K562 (cell line): ENCODE results near the gene URM1. TPM values are rescaled to one million over a fixed set of nuclear protein-coding genes. Genes with fewer than 3 reads are reported as not detected.

ENCODE experiments used
- CCNT2 ChIP-seq: IDR thresholded peaks from 2 replicates; pipeline ENCODE4 v1.6.1; 2011; ENCODE audit warnings: borderline replicate concordance, low read depth, mild to moderate bottlenecking, moderate library complexity, mixed read lengths, low read length; ENCODE audit not compliant: insufficient read length; ENCODE audit errors: extremely low read depth
- FOXJ2 ChIP-seq: fragments of 200-800 bp; sonication (Bioruptor generic); IDR thresholded peaks from 2 replicates; pipeline ENCODE4 v1.6.1; 2016; ENCODE audit warnings: missing genetic modification characterization, missing compliant biosample characterization
- GATAD2B ChIP-seq: fragments of 450-650 bp; IDR thresholded peaks from 2 replicates; pipeline ENCODE4 v1.6.1; 2017; ENCODE audit warnings: mild to moderate bottlenecking, borderline replicate concordance
- HDAC8 ChIP-seq: fragments of 450-650 bp; IDR thresholded peaks from 2 replicates; pipeline ENCODE4 v1.6.1; 2016; ENCODE audit warnings: mild to moderate bottlenecking, missing genetic modification characterization, moderate library complexity, missing compliant biosample characterization
- HOXB6 ChIP-seq: fragments of 250-450 bp; sonication (Bioruptor Pico); IDR thresholded peaks from 2 replicates; pipeline ENCODE4 v1.5.1; 2022; ENCODE audit warnings: mild to moderate bottlenecking, borderline replicate concordance
- KAT7 ChIP-seq: sonication (generic); formaldehyde crosslinking; IDR thresholded peaks from 2 replicates; pipeline ENCODE4 v1.8.0; 2022; ENCODE audit warnings: missing genetic modification reagents, mild to moderate bottlenecking, borderline replicate concordance
- KHSRP ChIP-seq: fragments of 450-650 bp; IDR thresholded peaks from 2 replicates; pipeline ENCODE4 v1.6.1; 2017
- MAFK ChIP-seq: IDR thresholded peaks from 2 replicates; pipeline ENCODE4 v1.6.1; 2011; ENCODE audit warnings: low read length, improper control_type of control experiment
- NBN ChIP-seq: fragments of 450-650 bp; IDR thresholded peaks from 2 replicates; pipeline ENCODE4 v1.6.1; 2016; ENCODE audit warnings: low read depth, mild to moderate bottlenecking
- PATZ1 ChIP-seq: fragments of 250-450 bp; sonication (Bioruptor Pico); IDR thresholded peaks from 2 replicates; pipeline ENCODE4 v1.5.0; 2020; ENCODE audit warnings: mild to moderate bottlenecking, borderline replicate concordance
- PHB ChIP-seq: fragments of 250-450 bp; sonication (Bioruptor Pico); IDR thresholded peaks from 2 replicates; pipeline ENCODE4 v1.5.0; 2021
- PHF21A ChIP-seq: fragments of 450-650 bp; IDR thresholded peaks from 2 replicates; pipeline ENCODE4 v1.6.1; 2017; ENCODE audit warnings: low read depth, borderline replicate concordance
- POLR2G ChIP-seq: fragments of 200-400 bp; formaldehyde crosslinking; IDR thresholded peaks from 2 replicates; pipeline ENCODE4 v1.6.1; 2017; ENCODE audit warnings: low read depth, mild to moderate bottlenecking, antibody characterized with exemption, low read length, moderate library complexity
- SMARCC2 ChIP-seq: fragments of 450-650 bp; IDR thresholded peaks from 2 replicates; pipeline ENCODE4 v1.6.1; 2017; ENCODE audit warnings: antibody characterized with exemption, moderate library complexity, mild to moderate bottlenecking, low read depth
- SUPT5H ChIP-seq: fragments of 450-650 bp; IDR thresholded peaks from 2 replicates; pipeline ENCODE4 v1.6.1; 2016
- TGIF2 ChIP-seq: sonication (generic); formaldehyde crosslinking; IDR thresholded peaks from 2 replicates; pipeline ENCODE4 v1.8.1; 2022; ENCODE audit warnings: mild to moderate bottlenecking, missing genetic modification reagents, moderate library complexity
- THRAP3 ChIP-seq: fragments of 450-650 bp; IDR thresholded peaks from 2 replicates; pipeline ENCODE4 v1.6.1; 2016; ENCODE audit warnings: mild to moderate bottlenecking, inconsistent platforms, borderline replicate concordance
- ZFPM2 ChIP-seq: fragments of 250-450 bp; sonication (Bioruptor Pico); IDR thresholded peaks from 2 replicates; pipeline ENCODE4 v1.5.1; 2022; ENCODE audit warnings: mild to moderate bottlenecking
- ZMIZ1 ChIP-seq, 2 experiments: fragments of 150-350 bp in 1 of 2; IDR thresholded peaks; 2 replicates each; pipeline ENCODE4 v1.6.1; 2012 to 2016; ENCODE audit warnings: low read depth in 2 of 2, low read length in 2 of 2, mild to moderate bottlenecking in 1 of 2, moderate library complexity in 1 of 2
- ZNF197 ChIP-seq: fragments of 200-800 bp; sonication (Bioruptor generic); IDR thresholded peaks from 2 replicates; pipeline ENCODE4 v1.6.1; 2016; ENCODE audit warnings: low read depth, missing genetic modification characterization, missing compliant biosample characterization
- ZNF639 ChIP-seq, 2 experiments: fragments of 200-800 bp in 1 of 2; sonication (Bioruptor generic) in 1 of 2; sonication (generic) in 1 of 2; formaldehyde crosslinking in 1 of 2; IDR thresholded peaks in 1 of 2; conservative IDR thresholded peaks in 1 of 2; 2 replicates each; pipeline versions ENCODE4 v1.5.0 to v1.6.1; 2016 to 2020; ENCODE audit warnings: missing compliant biosample characterization in 1 of 2, missing genetic modification characterization in 1 of 2, missing genetic modification reagents in 1 of 2
- polyA plus RNA-seq, 8 experiments: library from polyadenylated mRNA; depleted of rRNA in 4 of 8; stranded (reverse) in 5 of 8; unstranded in 3 of 8; fragments of >200 nt; fragmentation: Nextera tagmentation in 2 of 8; fragmentation: Illumina TruSeq in 1 of 8; extraction: Ambion mirVana in 2 of 8; extraction: Trizol in 1 of 8; gene quantifications; 2 replicates each; pipeline versions ENCODE4 v1.2.1 to v1.2.3, GENCODE V29; 2011 to 2014; ENCODE audit warnings: inconsistent platforms in 1 of 8, missing spikeins in 1 of 8
- total RNA-seq, 7 experiments: library from RNA; depleted of rRNA in 6 of 7; stranded (reverse); fragments of >200 nt in 6 of 7; fragmentation: Illumina TruSeq in 2 of 7; extraction: Trizol in 2 of 7; gene quantifications; 2 replicates each; pipeline versions ENCODE4 v1.2.1 to v1.2.3, GENCODE V29; 2011 to 2021; ENCODE audit warnings: low replicate concordance in 1 of 7

Gene URM1
- total and polyA plus RNA-seq, 9 of the 15 experiments (the other 6 are each of a cell fraction or from before 2014, with no cell fraction given), result 10.1 to 88.9 (median 53.3) TPM

GRCh38 chr9:128339761-128340690 is 31.1 kb upstream of the URM1 start, which contains the start of gene SLC27A4 (continued):
- TF ChIP-seq MAFK, result 0 out of 2 replicates have a peak, but pooled peaks have one; percentile 11
- peak; percentile 94 for TF ChIP-seq NBN
- TF ChIP-seq ZNF639 (CRISPR knock-in tag; conservative IDR thresholded peaks at IDR 0.05 in 1 of 2, IDR thresholded peaks at IDR 0.05 in 1 of 2), result peak in 1 of 2 experiments; percentile 90; a peak in 2 of 4 replicates
- TF ChIP-seq TGIF2 (CRISPR knock-in tag), result no peak
- TF ChIP-seq PHB (CRISPR knock-in tag), result peak; percentile 13; the same call in 1 of the 2 replicates
- no peak for TF ChIP-seq THRAP3
- TF ChIP-seq GATAD2B, result no peak
- TF ChIP-seq CCNT2, result no peak
- TF ChIP-seq KAT7 (CRISPR knock-in tag), result no peak
- TF ChIP-seq ZNF197, result no peak
- no peak for TF ChIP-seq ZFPM2
- TF ChIP-seq ZMIZ1 (IDR thresholded peaks at IDR 0.05; ENCODE audit: low read depth in 2 of 2, low read length in 2 of 2), result peak in 1 of 2 experiments; percentile 45; a peak in 2 of 4 replicates
- no peak for TF ChIP-seq HDAC8 (tag)
- peak; percentile 68 for TF ChIP-seq SUPT5H
- TF ChIP-seq FOXJ2 (tag), result no peak
- peak; percentile 11; the same call in 1 of the 2 replicates for TF ChIP-seq PHF21A
- peak; percentile 79 for TF ChIP-seq POLR2G
- no peak for TF ChIP-seq HOXB6 (CRISPR knock-in tag)
- no peak for TF ChIP-seq KHSRP
- no peak for TF ChIP-seq PATZ1 (CRISPR knock-in tag)
- no peak for TF ChIP-seq SMARCC2
